Stimulated activated CD4-positive, alpha-beta T cell treated with anti-CD3 and anti-CD28 coated beads, Interleukin-15, amount 100 ng/mL, for 1 hour (primary cell): ENCODE results near the gene GRAMD2B.

Source experiments
- DNase-seq, 2 donors: peaks; one replicate each; pipeline ENCODE4 v3.0.0-alpha.2; 2020; ENCODE audit warnings: low read depth in 1 of 2, low spot score in 1 of 2

Gene GRAMD2B

DNA sequence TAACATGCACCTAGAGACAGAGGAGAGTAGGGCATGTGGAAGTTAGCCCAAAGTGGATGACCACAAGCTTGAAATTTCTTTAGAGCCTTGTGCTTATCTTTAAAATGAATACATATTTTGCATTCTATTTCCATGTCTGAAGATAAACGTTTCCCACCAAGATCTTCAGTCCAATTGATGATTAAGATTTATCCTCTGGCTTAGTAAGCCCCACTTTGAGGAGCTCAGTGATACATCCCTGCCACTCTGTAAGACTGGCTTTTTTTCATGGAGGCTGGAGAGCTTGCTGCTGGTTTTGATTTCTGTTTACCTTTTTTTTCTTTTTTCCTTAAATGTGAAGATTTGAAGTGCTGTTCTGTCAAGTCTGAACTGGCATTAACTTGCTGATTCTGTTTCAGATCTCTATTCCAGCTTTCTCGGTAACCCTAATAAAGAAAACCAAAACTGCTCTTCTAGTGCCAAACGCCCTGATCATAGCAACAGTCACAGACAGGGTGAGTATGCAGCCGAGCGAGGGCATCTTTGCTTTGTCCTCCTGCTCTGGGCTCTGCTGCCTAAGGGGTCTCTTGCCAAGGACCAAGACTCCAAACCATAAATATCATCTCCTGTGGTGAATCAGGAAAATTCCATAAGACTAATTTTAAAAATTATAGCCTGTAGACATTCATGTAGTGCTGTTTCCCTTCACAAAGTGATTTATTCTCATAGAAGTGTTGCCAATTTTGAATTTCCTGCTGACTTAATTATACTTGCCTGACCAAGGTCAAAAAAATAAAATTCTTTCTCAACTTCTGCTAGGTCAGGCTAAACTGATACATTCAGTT is 54.3 kb downstream of the GRAMD2B start:
- no peak for DNase-seq

- no peak for DNase-seq
These were observed 56.6 kb downstream of the GRAMD2B start for GRCh38 chr5:126479810-126480209.

- DNase-seq, result no peak
These were observed 57.6 kb downstream of the GRAMD2B start for GRCh38 chr5:126480824-126481223.

GRCh38 chr5:126481243-126481642 is 58.0 kb downstream of the GRAMD2B start:
- no peak for DNase-seq

GRCh38 chr5:126482591-126482990 is 59.4 kb downstream of the GRAMD2B start:
- no peak for DNase-seq

DNA sequence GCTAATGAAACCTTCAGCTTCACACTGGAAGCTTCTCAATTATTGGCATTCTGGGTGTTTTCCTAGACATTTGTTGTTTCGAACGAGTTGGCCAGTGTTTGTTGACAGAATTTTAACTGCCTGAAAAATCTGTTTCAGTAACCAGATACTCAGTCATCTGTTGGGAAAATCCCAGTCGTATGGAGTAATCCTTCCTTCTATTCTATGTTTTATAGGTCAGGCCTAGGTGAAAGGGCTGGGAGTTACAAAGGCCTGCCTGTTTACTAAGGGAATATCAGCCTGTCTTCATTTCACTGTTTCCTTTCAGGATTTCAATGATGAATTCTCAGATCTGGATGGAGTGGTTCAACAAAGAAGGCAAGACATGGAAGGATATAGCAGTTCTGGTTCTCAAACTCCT is 59.9 kb downstream of the GRAMD2B start:
- no peak for DNase-seq

- no peak for DNase-seq
These were observed 61.0 kb downstream of the GRAMD2B start for GRCh38 chr5:126484253-126484652.

- no peak for DNase-seq
These were observed 63.1 kb downstream of the GRAMD2B start for GRCh38 chr5:126486332-126486731.

DNA sequence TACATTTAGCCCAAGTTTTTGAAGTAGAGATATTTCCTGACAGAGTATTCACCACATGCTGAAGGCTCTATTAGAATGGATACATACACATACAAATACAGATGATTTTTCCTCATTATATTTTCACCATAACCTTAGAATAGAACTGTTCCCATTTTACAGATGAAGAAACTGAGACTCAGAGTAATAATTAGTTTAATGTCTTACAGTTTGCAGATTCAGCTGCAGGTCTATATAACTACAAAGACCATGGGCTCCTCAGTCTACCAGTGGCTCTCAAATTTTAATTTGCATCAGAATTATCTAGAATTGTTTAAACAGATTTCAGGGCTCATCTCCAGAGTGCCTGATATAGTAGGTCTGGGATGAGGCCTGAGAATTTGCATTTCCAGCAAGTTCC is 64.4 kb downstream of the GRAMD2B start:
- no peak for DNase-seq

GRCh38 chr5:126488443-126489065 is 65.3 kb downstream of the GRAMD2B start:
- DNase-seq, result no peak

GRCh38 chr5:126490167-126490940 is 67.1 kb downstream of the GRAMD2B start:
- no peak for DNase-seq

GRCh38 chr5:126492939-126493338 is 69.7 kb downstream of the GRAMD2B start:
- DNase-seq, result no peak

DNA sequence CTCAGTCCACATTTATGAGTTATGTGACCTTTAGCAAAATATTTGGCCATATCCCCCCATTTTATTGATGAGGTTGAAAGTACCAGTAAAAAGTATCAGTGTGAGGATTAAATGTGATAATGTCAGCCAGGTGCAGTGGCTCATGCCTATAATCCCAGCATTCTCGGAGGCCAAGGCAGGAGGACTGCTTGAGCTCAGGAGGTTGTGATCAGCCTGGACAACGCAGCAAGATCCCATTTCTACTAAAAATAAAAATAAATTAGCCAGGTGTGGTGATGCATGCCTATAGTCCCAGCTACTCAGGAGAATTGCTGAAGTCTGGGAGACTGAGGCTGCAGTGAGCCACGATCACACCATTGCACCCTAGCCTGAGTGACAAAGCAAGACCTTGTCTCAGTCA is 71.2 kb downstream of the GRAMD2B start:
- no peak for DNase-seq

GRCh38 chr5:126497506-126497905 is 74.3 kb downstream of the GRAMD2B start:
- no peak for DNase-seq

DNA sequence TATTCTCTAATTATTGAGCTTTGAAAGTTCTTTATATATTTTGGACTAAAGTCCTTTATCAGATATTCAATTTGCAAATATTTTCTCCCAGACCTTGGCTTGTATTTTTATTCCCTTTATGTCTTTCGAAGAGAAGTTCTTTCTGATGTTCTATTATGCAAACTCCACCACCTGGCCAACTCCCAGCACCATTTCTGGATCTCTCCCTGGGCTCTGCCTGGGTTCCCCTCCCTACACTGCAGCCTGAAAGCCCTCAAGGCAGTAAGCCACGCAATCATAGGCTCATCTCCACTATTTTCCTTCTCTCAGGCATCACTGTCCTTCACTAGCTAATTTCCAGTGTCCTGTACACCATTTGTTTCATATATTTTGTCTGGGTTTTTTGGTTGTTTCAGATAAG is 76.1 kb downstream of the GRAMD2B start:
- no peak for DNase-seq

DNA sequence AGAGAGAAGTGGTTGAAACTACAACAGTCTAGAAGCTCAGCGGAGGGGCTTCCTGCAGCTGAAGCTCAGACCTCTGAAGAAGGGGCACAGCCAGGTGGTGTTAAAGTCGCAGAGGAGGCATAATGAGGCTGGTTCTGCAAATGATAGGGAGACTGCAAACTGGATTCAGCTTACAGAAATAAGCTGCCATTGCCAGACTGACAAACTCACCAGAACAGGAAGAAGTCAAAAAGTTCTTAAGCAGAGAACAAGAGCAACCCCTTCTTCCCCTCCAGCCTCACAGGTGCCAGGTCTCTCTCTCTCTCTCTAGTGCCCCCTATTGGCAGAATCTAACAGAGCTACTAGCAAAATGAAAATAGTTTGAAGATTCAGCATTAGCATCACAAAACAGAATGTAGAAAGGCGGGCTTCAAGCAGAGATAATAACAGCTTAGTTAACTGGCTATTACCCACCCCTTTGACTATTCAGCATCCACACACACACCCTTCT is 76.7 kb downstream of the GRAMD2B start:
- DNase-seq, result no peak

DNA sequence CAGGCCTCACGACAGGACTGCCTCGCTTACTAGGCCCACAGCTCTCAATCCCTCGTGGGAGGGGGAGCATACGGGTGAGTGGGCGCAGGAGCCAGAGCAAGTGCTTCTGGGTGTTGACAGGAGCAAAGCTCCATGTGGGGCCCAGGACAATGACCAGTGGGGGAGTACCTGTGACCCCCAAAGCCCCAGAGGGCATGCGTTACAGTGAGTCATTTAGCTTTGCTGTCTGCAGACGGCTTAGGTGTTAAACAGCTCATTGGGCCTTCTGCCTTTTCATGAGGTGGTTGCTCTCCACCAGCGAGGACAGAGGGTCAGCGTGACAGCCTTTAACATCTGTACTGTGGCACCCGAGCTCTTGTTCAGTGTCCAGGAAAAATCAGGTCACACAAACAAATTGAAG is 78.2 kb downstream of the GRAMD2B start:
- no peak for DNase-seq

GRCh38 chr5:126503602-126504104 is 80.4 kb downstream of the GRAMD2B start:
- no peak for DNase-seq

DNA sequence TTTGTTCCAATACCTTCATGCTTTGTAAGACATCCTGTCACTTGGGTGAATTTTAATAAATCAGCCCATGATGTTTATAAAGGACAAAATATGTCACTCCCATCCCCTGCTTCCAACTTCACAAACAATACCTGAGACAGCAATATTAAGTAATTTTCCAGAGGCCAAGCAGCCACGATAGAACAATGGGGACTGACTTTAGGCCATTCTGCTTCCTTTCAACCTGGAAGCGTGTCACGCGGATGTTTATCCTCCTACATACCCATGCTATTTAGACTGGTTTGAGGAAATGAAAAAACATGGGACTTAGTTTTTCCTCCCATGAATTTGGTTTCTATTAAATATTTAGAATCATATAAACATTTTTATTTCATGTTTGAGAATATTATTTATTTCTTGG is 82.9 kb downstream of the GRAMD2B start:
- no peak for DNase-seq

DNA sequence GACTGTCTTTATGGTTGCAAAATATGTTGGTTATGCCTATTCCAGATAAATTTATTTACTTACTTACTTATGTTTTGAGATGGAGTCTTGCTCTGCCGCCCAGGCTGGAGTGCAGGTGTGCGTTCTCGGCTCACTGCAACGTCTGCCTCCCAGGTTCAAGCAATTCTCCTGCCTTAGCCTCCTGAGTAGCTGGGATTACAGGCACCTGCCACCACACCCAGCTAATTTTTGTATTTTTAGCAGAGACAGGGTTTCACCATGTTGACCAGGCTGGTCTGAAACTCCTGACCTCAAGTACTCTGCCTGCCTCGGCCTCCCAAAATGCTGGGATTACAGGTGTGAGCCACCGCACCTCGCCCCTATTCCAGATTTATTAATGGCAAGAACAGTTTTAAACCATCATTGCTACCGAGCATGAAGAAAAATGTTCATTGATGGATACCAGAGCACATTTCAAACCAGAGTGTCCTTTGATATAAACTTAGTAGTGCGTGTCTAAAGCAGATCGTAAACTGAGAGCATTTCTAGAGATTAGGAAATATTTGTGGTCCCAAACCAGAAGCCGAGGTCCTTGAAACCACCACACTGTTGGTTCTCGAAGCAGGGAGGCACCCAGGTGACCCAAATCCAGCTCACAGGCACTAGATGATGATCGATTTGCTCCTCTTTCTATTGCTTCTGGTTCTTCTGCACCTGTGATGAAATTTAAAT is 85.2 kb downstream of the GRAMD2B start:
- DNase-seq, result no peak

GRCh38 chr5:126508962-126509279 is 85.7 kb downstream of the GRAMD2B start:
- DNase-seq, result no peak
